HepG2 (cell line): ENCODE data around the gene FUT3. TPM values are rescaled to one million over a fixed set of nuclear protein-coding genes. Genes with fewer than 3 reads are reported as not detected.

ENCODE experiments used
- ARID4A ChIP-seq: sonication (generic); formaldehyde crosslinking; IDR thresholded peaks from 2 replicates; pipeline ENCODE4 v1.5.0; 2020; ENCODE audit warnings: mild to moderate bottlenecking, missing genetic modification reagents, borderline replicate concordance
- CBX2 ChIP-seq, 2 experiments: fragments of 200-600 bp in 1 of 2; sonication (generic); formaldehyde crosslinking in 1 of 2; IDR thresholded peaks; 2 replicates each; pipeline versions ENCODE4 v1.7.0 to v1.8.1; 2018 to 2022; ENCODE audit warnings: low read depth in 2 of 2, low read length in 1 of 2, mild to moderate bottlenecking in 1 of 2, missing genetic modification reagents in 1 of 2
- HNF4A ChIP-seq: sonication (generic); formaldehyde crosslinking; IDR thresholded peaks from 2 replicates; pipeline ENCODE4 v1.4.0; 2020; ENCODE audit warnings: missing genetic modification reagents
- HNF4G ChIP-seq, 2 experiments: sonication (generic) in 1 of 2; formaldehyde crosslinking in 1 of 2; IDR thresholded peaks; 2 replicates each; pipeline versions ENCODE4 v1.4.0 to v1.6.1; 2011 to 2020; ENCODE audit warnings: borderline replicate concordance in 2 of 2, low read depth in 2 of 2, mild to moderate bottlenecking in 2 of 2, low read length in 1 of 2, missing genetic modification reagents in 1 of 2, moderate library complexity in 1 of 2
- HOXA5 ChIP-seq: sonication (generic); formaldehyde crosslinking; IDR thresholded peaks from 2 replicates; pipeline ENCODE4 v1.4.0; 2020; ENCODE audit warnings: missing genetic modification reagents
- MXD3 ChIP-seq: IDR thresholded peaks from 2 replicates; pipeline ENCODE4 v1.6.1; 2016; ENCODE audit warnings: mild to moderate bottlenecking, missing biosample characterization, missing genetic modification reagents
- SNAPC5 ChIP-seq: sonication (generic); formaldehyde crosslinking; IDR thresholded peaks from 2 replicates; pipeline ENCODE4 v1.8.1; 2023; ENCODE audit warnings: mild to moderate bottlenecking, missing genetic modification reagents, borderline replicate concordance
- USF2 ChIP-seq, 2 experiments: sonication (generic) in 1 of 2; formaldehyde crosslinking in 1 of 2; IDR thresholded peaks; 2 replicates each; pipeline versions ENCODE4 v1.5.1 to v1.6.1; 2011 to 2020; ENCODE audit warnings: borderline replicate concordance in 1 of 2, low read depth in 1 of 2, low read length in 1 of 2, mild to moderate bottlenecking in 1 of 2, missing genetic modification reagents in 1 of 2, moderate library complexity in 1 of 2
- XRCC5 ChIP-seq: fragments of 200-400 bp; formaldehyde crosslinking; optimal IDR thresholded peaks from 2 replicates; pipeline ENCODE3; 2017; ENCODE audit warnings: mild to moderate bottlenecking, low read length
- ZBTB3 ChIP-seq: sonication (generic); formaldehyde crosslinking; IDR thresholded peaks from 2 replicates; pipeline ENCODE4 v1.4.0; 2020; ENCODE audit warnings: low read depth, mild to moderate bottlenecking, moderate library complexity, missing genetic modification reagents, borderline replicate concordance
- ZMYM3 ChIP-seq: sonication (generic); formaldehyde crosslinking; IDR thresholded peaks from 2 replicates; pipeline ENCODE4 v1.5.1; 2020; ENCODE audit warnings: mild to moderate bottlenecking, missing genetic modification reagents
- ZNF224 ChIP-seq: sonication (generic); formaldehyde crosslinking; IDR thresholded peaks from 2 replicates; pipeline ENCODE4 v1.5.0; 2020; ENCODE audit warnings: mild to moderate bottlenecking, missing genetic modification reagents
- ZNF232 ChIP-seq: sonication (generic); formaldehyde crosslinking; IDR thresholded peaks from 2 replicates; pipeline ENCODE4 v1.4.0; 2020; ENCODE audit warnings: missing genetic modification reagents, borderline replicate concordance
- ZNF569 ChIP-seq: sonication (generic); formaldehyde crosslinking; IDR thresholded peaks from 2 replicates; pipeline ENCODE4 v1.5.0; 2020; ENCODE audit warnings: mild to moderate bottlenecking, missing genetic modification reagents, moderate library complexity, borderline replicate concordance
- ZNF710 ChIP-seq: sonication (generic); formaldehyde crosslinking; IDR thresholded peaks from 2 replicates; pipeline ENCODE4 v1.5.0; 2020; ENCODE audit warnings: mild to moderate bottlenecking, missing genetic modification reagents, borderline replicate concordance
- ZNF766 ChIP-seq: sonication (generic); formaldehyde crosslinking; IDR thresholded peaks from 2 replicates; pipeline ENCODE4 v1.5.0; 2020; ENCODE audit warnings: missing genetic modification reagents, borderline replicate concordance
- ZNF777 ChIP-seq: sonication (generic); formaldehyde crosslinking; IDR thresholded peaks from 2 replicates; pipeline ENCODE4 v1.4.0; 2020; ENCODE audit warnings: missing genetic modification reagents
- ZNF782 ChIP-seq: sonication (generic); formaldehyde crosslinking; IDR thresholded peaks from 2 replicates; pipeline ENCODE4 v1.4.0; 2020; ENCODE audit warnings: missing genetic modification reagents, mild to moderate bottlenecking, borderline replicate concordance
- polyA plus RNA-seq, 8 experiments: library from polyadenylated mRNA; depleted of rRNA in 3 of 8; stranded (reverse) in 7 of 8; unstranded in 1 of 8; fragments of >200 nt; fragmentation: Illumina TruSeq in 4 of 8; extraction: Trizol in 4 of 8; gene quantifications; 2 replicates each; pipeline versions ENCODE4 v1.2.1 to v1.2.3, GENCODE V29; 2011 to 2016; ENCODE audit warnings: low read depth in 4 of 8, missing spikeins in 1 of 8, mixed read lengths in 1 of 8; ENCODE audit not compliant: insufficient read depth in 1 of 8
- total RNA-seq, 5 experiments: library from RNA; depleted of rRNA; stranded (reverse); fragments of >200 nt; fragmentation: Illumina TruSeq; extraction: Trizol; gene quantifications; 2 replicates each; pipeline ENCODE4 v1.2.3, GENCODE V29; 2016; ENCODE audit warnings: low read depth in 1 of 5

The FUT3 gene
- total and polyA plus RNA-seq, 2 of the 13 experiments (the other 11 are each of a cell fraction or from before 2014, with no cell fraction given), result 0.53 to 1.1 TPM

- TF ChIP-seq ZBTB3 (CRISPR knock-in tag), result no peak
- no peak for TF ChIP-seq ZMYM3 (CRISPR knock-in tag)
- TF ChIP-seq HNF4A (CRISPR knock-in tag), result no peak
- TF ChIP-seq ZNF710 (CRISPR knock-in tag), result 0 out of 2 replicates have a peak, but pooled peaks have one; percentile 20
- TF ChIP-seq SNAPC5 (CRISPR knock-in tag), result 0 out of 2 replicates have a peak, but pooled peaks have one; percentile 17
- TF ChIP-seq ZNF224 (CRISPR knock-in tag), result no peak
- no peak for TF ChIP-seq CBX2 (IDR thresholded peaks at IDR 0.05; ENCODE audit: low read depth, low read length)
- peak; percentile 66; the same call in 1 of the 2 replicates for TF ChIP-seq CBX2 (CRISPR knock-in tag; IDR thresholded peaks at IDR 0.05; ENCODE audit: low read depth)
- no peak for TF ChIP-seq ZNF777 (CRISPR knock-in tag)
- no peak for TF ChIP-seq HOXA5 (CRISPR knock-in tag)
- TF ChIP-seq HNF4G (IDR thresholded peaks at IDR 0.05; ENCODE audit: borderline replicate concordance, low read depth, low read length), result no peak
- TF ChIP-seq HNF4G (CRISPR knock-in tag; IDR thresholded peaks at IDR 0.05; ENCODE audit: borderline replicate concordance, low read depth), result no peak
- TF ChIP-seq XRCC5, result no peak
- TF ChIP-seq ZNF569 (CRISPR knock-in tag), result no peak
- TF ChIP-seq ARID4A (CRISPR knock-in tag), result no peak
- TF ChIP-seq ZNF782 (CRISPR knock-in tag), result no peak; the same call in 1 of the 2 replicates
- no peak for TF ChIP-seq MXD3 (CRISPR knock-in tag)
- TF ChIP-seq ZNF766 (CRISPR knock-in tag), result no peak
- TF ChIP-seq USF2 (IDR thresholded peaks at IDR 0.05; ENCODE audit: low read depth, low read length), result no peak
- TF ChIP-seq USF2 (CRISPR knock-in tag; IDR thresholded peaks at IDR 0.05; ENCODE audit: borderline replicate concordance), result no peak
- no peak; the same call in 1 of the 2 replicates for TF ChIP-seq ZNF232 (CRISPR knock-in tag)
These were observed 12.7 kb downstream of the FUT3 start (continued) for GRCh38 chr19:5838353-5839064.
